GM19468 (cell line): Measurements from ENCODE around the gene CORT.
"Not testable (repeated sequence)": the region's sequence is repeated elsewhere in the genome, so short reads cannot be mapped to it uniquely, and the experiment has no call there.

Experiments used
- ATAC-seq: cut with Tn5 transposase; IDR thresholded peaks from one replicate; pipeline ENCODE4 v1.9.1; 2021; ENCODE audit warnings: mild to moderate bottlenecking, moderate library complexity, moderate number of reproducible peaks; ENCODE audit not compliant: unreplicated experiment; ENCODE audit errors: extremely low read depth

CORT gene

GRCh38 chr1:10449751-10450150 is at the start of gene CORT:
CORT (plus strand) TSS chr1:10450031; CDS start chr1:10450224, 193 bp downstream.
- no peak for ATAC-seq

- ATAC-seq, result no peak
Observed at GRCh38 chr1:10401281-10401680, 48.5 kb upstream of the CORT start.

GRCh38 chr1:10402729-10403274 is 47.0 kb upstream of the CORT start:
- no peak for ATAC-seq

- ATAC-seq, result no peak
Observed at GRCh38 chr1:10407201-10407600, 42.6 kb upstream of the CORT start.

- no peak for ATAC-seq
Observed at GRCh38 chr1:10415211-10415930, 34.5 kb upstream of the CORT start.

- not testable (repeated sequence) for ATAC-seq
Observed at GRCh38 chr1:10415967-10416366, 33.9 kb upstream of the CORT start.

GRCh38 chr1:10418741-10419140 is 31.1 kb upstream of the CORT start:
- ATAC-seq, result not testable (repeated sequence)

GRCh38 chr1:10419351-10419750 is 30.5 kb upstream of the CORT start:
- no peak for ATAC-seq

GRCh38 chr1:10421637-10422036 is 28.2 kb upstream of the CORT start:
- no peak for ATAC-seq

GRCh38 chr1:10424034-10424433 is 25.8 kb upstream of the CORT start:
- no peak for ATAC-seq

- ATAC-seq, result no peak
Observed at GRCh38 chr1:10424651-10425050, 25.2 kb upstream of the CORT start.

GRCh38 chr1:10425826-10426534 is 23.9 kb upstream of the CORT start:
- ATAC-seq, result not testable (repeated sequence)

GRCh38 chr1:10426535-10426848 is 23.3 kb upstream of the CORT start:
- ATAC-seq, result not testable (repeated sequence)

GRCh38 chr1:10428984-10429383 is 20.8 kb upstream of the CORT start:
- no peak for ATAC-seq

GRCh38 chr1:10429868-10430215 is 20.0 kb upstream of the CORT start:
- ATAC-seq, result no peak

GRCh38 chr1:10430216-10431069 is 19.4 kb upstream of the CORT start, which contains the start of gene CENPS:
CENPS (plus strand) TSS chr1:10430433; CDS start chr1:10430518, 85 bp downstream.
- ATAC-seq, result peak; percentile 60

- ATAC-seq, result no peak
Observed at GRCh38 chr1:10431070-10431730, 18.6 kb upstream of the CORT start.

GRCh38 chr1:10432910-10433700 is 16.7 kb upstream of the CORT start:
- no peak for ATAC-seq

- ATAC-seq, result no peak
Observed at GRCh38 chr1:10433790-10434189, 16.0 kb upstream of the CORT start.
